HAP-1 (cell line): ENCODE measurements around the gene SH3GL2.

Source experiments
- DNase-seq, 2 experiments: peaks; one replicate each; pipeline ENCODE4 v3.0.0-alpha.2; 2016 to 2020; ENCODE audit warnings: low spot score in 2 of 2
- H3K27me3 ChIP-seq: fragments of 250-450 bp; sonication (Bioruptor Pico); 2 replicates; pipeline ENCODE4 v1.5.1; 2020; ENCODE audit warnings: low read depth, mild to moderate bottlenecking, moderate library complexity
- H3K36me3 ChIP-seq: fragments of 250-450 bp; sonication (Bioruptor Pico); replicated peaks from 2 replicates; pipeline ENCODE4 v1.5.1; 2020; ENCODE audit warnings: mild to moderate bottlenecking
- H3K4me1 ChIP-seq: fragments of 250-450 bp; sonication (Bioruptor Pico); 2 replicates; pipeline ENCODE4 v1.5.1; 2020; ENCODE audit warnings: mild to moderate bottlenecking
- H3K4me3 ChIP-seq: fragments of 250-450 bp; sonication (Bioruptor Pico); 2 replicates; pipeline ENCODE4 v1.5.1; 2020; ENCODE audit warnings: mild to moderate bottlenecking, moderate library complexity
- H3K9me3 ChIP-seq: fragments of 250-450 bp; sonication (Bioruptor Pico); 2 replicates; pipeline ENCODE4 v1.5.1; 2020; ENCODE audit warnings: mild to moderate bottlenecking, moderate library complexity
- in situ Hi-C: fragments of 300-500 bp; cut with MboI; formaldehyde crosslinking; loops from 3 replicates; pipeline ENCODE4 v1.14.3; 2020; ENCODE audit warnings: low sequenced_read_pairs, inconsistent platforms, mixed read lengths

Gene SH3GL2

DNA sequence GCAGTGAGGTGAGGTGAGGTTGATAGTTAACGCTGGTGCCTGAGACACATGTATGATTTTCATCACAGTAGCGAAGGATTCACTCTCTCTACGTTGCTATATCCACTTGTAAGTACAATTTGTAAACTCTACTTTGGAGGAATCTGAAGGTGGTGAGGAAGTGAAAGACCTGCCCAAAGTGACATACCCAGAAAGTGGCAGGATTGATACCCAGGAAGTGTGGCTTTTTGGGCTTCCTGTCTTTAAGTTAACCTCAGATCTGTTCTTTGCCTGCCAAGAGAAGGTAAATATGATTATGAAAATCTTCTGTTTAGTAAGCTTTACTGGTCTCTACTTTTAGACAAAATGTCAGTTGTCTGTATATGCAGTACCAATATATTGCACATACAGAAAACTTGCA is 143.1 kb downstream of the SH3GL2 start:
- H3K4me3 ChIP-seq: no peak overlapping the region
- H3K27me3 ChIP-seq: no peaks in the 10 kb centered on the region
- in situ Hi-C loops: no loop called here
- no peaks in the 10 kb centered on the region for H3K36me3 ChIP-seq
- H3K4me1 ChIP-seq: no peaks in the 10 kb centered on the region
- DNase-seq: no peak
- no peaks in the 10 kb centered on the region for H3K9me3 ChIP-seq

DNA sequence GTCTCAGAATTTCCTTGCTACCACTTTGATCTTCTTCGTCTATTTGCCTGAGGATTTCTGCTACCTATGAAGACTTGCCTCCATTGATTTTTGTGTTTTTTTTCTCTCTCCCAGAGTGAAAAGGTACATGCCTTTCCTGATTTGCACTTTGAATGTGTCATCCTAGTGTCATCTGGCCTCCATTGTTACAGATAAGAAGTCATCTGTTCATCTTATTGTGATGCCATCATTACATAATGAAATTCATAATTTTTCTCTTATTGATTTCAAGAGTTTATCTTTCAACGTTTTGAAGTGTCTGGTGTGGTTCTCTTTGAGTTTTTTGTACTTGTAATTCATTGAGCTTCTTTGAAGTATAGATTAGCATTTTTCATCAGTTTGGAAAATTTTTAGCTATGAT is 144.8 kb downstream of the SH3GL2 start:
- H3K27me3 ChIP-seq: no peaks in the 10 kb centered on the region
- in situ Hi-C loops: no loop called here
- no peak overlapping the region for H3K4me3 ChIP-seq
- no peaks in the 10 kb centered on the region for H3K36me3 ChIP-seq
- DNase-seq: no peak
- H3K4me1 ChIP-seq: no peaks in the 10 kb centered on the region
- H3K9me3 ChIP-seq: no peaks in the 10 kb centered on the region

DNA sequence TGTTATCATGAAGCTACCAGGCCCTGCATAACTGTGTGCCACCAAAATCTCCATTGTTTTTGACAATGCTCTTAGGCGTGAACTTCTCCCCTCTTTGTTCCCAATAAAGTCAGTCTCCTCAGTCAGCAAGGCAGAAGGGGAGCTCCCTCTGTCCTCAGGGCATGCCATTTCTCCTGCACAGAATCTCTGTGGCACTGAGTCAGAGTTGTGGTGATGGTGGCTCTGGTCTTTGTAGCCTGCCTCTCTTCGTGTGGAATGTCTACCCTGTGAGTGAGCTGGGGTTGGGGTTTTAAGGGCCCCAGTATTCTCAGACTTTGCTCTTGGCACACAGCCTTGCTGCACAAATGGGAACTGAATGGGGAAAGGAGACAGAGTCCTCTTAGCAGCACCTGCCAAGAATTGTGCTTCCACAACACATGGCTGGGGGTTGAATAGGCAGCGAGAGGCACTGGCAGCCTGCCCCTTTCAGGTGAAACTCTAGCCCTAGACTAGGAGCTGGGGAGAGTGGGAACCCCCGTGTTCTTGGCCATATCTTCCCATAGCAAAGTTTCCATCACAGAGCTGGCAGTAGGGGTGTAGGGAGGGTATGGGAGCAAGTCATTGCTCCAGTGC is 146.6 kb downstream of the SH3GL2 start:
- in situ Hi-C loops: no loop called here

DNA sequence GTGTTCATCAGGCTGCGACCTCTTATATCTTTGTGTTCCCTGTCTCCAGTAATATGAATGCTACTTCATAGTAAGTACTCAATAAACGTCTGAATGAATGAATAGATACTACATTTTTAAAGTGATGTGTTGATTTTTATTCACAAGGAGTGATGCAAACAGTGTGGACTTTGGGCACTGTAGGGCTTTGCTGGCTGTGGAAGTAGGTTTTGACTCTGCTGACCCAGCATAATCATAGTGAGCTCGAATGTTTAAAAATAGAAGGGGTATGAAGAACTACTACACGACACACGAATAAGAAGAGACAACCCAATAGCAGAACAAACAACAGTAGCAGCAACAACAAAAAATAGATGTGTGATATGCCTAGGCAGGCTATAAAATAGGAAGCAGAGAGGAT is 147.4 kb downstream of the SH3GL2 start:
- Histone ChIP-seq H3K4me3 (no peak overlapping the region), H3K36me3 (no peaks in the 10 kb centered on the region), H3K27me3 (no peaks in the 10 kb centered on the region), H3K9me3 (no peaks in the 10 kb centered on the region), H3K4me1 (no peaks in the 10 kb centered on the region)
- in situ Hi-C loops: no loop called here
- no peak for DNase-seq

More for the DNA sequence above, 146.6 kb downstream of the SH3GL2 start:
- Histone ChIP-seq H3K27me3 (no peaks in the 10 kb centered on the region), H3K4me3 (no peak overlapping the region), H3K9me3 (no peaks in the 10 kb centered on the region), H3K36me3 (no peaks in the 10 kb centered on the region), H3K4me1 (no peaks in the 10 kb centered on the region)
- DNase-seq: no peak

DNA sequence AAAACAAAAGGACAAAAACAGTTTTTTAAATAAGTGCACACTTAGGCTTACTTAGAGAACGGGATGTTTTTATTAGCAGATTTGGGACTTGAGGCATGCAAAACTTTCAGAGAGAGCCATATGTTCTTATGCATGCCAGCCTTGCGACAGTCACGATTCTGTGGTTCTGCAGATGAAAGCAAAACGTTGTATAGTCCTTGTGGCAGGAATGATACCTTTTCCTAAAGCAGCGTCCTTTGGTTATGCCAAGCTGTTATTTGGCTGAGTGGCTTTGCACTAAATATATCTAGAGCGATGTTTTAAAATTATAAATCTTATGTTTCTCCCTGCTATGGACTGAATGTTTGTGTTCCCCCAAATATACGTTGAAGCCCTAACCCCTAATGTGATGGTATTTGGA is 152.0 kb downstream of the SH3GL2 start:
- in situ Hi-C loops: no loop called here
- no peaks in the 10 kb centered on the region for H3K9me3 ChIP-seq
- no peak overlapping the region for H3K4me3 ChIP-seq

DNA sequence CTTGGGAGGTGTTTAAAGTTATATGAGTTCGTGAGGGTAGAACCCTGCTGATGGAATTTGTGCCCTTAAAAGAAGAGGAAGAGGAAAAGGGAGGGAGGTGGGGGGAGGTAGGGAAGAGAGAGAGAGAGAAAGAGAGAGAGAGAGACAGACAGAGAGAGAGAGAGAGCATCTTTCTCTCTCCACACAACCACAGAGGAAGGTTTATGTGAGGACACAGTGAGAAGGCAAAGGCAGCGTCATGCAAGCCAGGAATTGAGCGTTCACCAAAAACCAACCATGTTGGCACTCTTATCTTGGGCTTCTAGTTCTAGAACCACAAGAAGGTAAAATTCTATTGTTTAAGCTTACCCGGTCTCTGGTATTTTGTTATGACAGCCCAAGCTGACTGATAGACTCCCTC is 152.4 kb downstream of the SH3GL2 start:
- H3K36me3 ChIP-seq: no peaks in the 10 kb centered on the region
- in situ Hi-C loops: no loop called here
- no peaks in the 10 kb centered on the region for H3K4me1 ChIP-seq
- no peaks in the 10 kb centered on the region for H3K27me3 ChIP-seq
- H3K4me3 ChIP-seq: no peak overlapping the region
- no peaks in the 10 kb centered on the region for H3K9me3 ChIP-seq
- no peak for DNase-seq

More for the DNA sequence above, 152.0 kb downstream of the SH3GL2 start:
- no peak for DNase-seq
- no peaks in the 10 kb centered on the region for H3K36me3 ChIP-seq
- H3K4me1 ChIP-seq: no peaks in the 10 kb centered on the region
- H3K27me3 ChIP-seq: no peaks in the 10 kb centered on the region

DNA sequence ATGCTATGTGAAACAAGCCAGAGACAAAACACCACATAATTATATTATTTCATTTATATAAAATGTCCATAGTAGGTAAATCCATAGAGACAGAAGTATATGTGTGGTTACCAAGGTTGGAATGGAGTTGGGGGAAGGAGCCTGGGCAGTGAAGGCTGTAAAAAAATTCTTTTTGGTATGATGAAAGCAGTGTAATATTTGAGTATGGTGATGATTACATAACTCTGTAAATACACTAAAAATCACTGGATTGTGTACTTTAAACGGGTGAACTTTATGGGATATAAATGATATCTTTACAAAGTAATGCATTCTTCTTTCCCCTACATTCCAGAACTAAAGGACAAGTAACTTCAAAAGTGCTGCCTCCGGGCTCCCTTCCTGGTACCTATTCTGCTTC is 155.8 kb downstream of the SH3GL2 start:
- DNase-seq: no peak
- Histone ChIP-seq H3K4me1 (no peaks in the 10 kb centered on the region), H3K9me3 (no peaks in the 10 kb centered on the region), H3K4me3 (no peak overlapping the region), H3K36me3 (no peaks in the 10 kb centered on the region), H3K27me3 (no peaks in the 10 kb centered on the region)
- in situ Hi-C loops: no loop called here

DNA sequence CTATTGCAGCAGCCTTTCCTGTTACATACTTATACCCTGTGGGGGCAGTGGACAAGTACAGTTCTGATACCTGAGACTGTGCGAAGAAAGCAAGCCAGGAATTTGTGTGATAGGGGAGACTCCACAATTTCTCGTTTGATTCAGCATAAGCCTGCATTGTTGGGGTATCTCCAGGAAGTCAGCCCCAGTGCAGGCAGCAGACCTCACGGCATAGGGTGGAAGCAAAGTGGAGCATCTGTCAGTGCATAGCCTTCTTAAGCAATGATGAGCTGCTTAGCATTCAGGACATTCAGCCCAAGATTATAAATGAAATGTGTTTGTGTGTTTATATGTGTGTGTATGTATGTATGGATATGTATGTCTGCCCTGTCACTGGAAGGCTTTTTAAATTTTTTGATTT is 157.0 kb downstream of the SH3GL2 start:
- in situ Hi-C loops: no loop called here
- Histone ChIP-seq H3K27me3 (no peaks in the 10 kb centered on the region), H3K4me3 (no peak overlapping the region), H3K9me3 (no peaks in the 10 kb centered on the region), H3K36me3 (no peaks in the 10 kb centered on the region), H3K4me1 (no peaks in the 10 kb centered on the region)
- DNase-seq: no peak

DNA sequence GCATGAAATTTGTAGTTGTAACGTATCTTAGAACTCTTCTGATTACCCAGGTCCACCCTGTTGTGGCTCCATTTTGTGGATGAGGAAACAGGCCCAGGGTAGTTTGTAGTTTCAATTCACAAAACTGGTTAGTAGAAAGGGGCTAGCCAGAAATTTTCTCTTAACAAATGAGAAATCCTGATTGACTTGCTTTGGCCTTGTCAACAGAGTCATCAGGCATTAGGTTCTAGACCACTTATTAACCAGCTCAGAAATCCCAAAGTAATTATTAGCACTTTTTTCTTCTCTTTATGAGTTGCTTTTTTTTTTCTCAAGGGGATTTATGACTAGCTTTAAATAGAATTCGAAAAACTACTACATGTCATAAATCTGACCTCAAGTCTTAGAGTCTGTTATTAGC is 160.2 kb downstream of the SH3GL2 start:
- Histone ChIP-seq H3K4me3 (no peak overlapping the region), H3K9me3 (no peaks in the 10 kb centered on the region), H3K27me3 (peaks cover 5% of the 10 kb centered on the region; the same call in 1 of the 2 replicates), H3K36me3 (no peaks in the 10 kb centered on the region), H3K4me1 (no peaks in the 10 kb centered on the region)
- DNase-seq: no peak
- in situ Hi-C loops: no loop called here

DNA sequence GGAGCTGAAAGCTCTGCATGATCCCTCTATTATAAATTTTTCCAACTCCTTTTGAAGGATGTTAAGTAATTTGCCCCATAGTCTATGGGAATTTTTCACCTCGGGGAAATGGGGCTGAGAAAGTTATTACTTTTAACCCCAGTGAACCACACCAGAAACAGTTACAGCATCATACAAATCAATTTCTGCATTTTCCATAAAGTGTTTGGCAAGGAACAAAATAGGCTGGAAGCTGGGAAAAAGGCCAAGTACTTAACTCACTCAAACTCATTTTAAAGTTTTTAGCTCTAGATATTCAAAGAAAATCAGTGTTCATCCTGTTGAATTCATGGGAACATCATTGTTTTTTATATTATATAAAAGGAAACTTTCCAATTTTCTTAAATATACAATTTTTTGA is 160.9 kb downstream of the SH3GL2 start:
- Histone ChIP-seq H3K36me3 (no peaks in the 10 kb centered on the region), H3K4me3 (no peak overlapping the region), H3K27me3 (peaks cover 5% of the 10 kb centered on the region; the same call in 1 of the 2 replicates), H3K9me3 (no peaks in the 10 kb centered on the region), H3K4me1 (no peaks in the 10 kb centered on the region)
- in situ Hi-C loops: no loop called here
- DNase-seq: no peak

DNA sequence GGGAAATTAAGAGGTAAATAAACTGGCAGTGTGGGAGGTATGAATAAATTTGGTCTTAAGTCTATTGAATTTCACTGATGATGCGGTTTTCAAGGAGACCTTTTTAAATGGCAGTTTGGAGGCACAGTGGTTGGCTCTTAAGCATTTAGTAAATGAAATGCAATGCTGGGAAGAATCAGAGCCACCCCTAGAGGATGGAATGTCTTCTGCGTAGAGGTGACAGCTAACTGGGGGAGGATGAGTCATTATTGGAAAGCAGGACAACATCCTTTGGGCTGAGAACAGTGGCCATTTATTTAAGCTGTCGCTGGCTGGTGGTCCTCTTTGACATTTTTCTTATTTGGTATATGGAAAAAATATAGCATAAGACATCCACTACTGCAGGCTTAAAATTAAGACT is 163.2 kb downstream of the SH3GL2 start:
- no peak for DNase-seq
- no peaks in the 10 kb centered on the region for H3K4me1 ChIP-seq
- no peak overlapping the region for H3K4me3 ChIP-seq
- in situ Hi-C loops: no loop called here
- H3K27me3 ChIP-seq: peaks cover 5% of the 10 kb centered on the region; the same call in 1 of the 2 replicates
- H3K9me3 ChIP-seq: no peaks in the 10 kb centered on the region
- no peaks in the 10 kb centered on the region for H3K36me3 ChIP-seq

DNA sequence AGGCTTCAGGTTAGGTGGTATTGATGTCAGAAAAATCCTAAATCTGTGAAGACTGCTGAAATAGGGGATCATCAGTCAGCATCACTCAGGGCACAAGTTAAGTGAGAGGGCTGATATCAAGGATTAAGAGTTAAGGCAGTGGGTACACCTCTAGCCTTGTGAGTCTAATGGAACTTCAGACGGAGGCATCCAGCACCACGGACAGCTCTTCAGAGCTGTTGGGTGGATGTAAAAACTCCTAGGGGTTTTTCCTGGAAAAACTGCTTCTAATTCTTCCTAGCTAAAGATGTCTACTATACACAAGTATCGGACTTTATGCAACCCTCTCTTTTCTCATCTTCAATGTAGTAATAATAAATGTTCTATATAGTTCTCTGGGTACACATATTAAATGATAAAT is 165.9 kb downstream of the SH3GL2 start:
- peak in 1 of 2 experiments; percentile 21 for DNase-seq
- in situ Hi-C loops: no loop called here
- no peak overlapping the region for H3K4me3 ChIP-seq

DNA sequence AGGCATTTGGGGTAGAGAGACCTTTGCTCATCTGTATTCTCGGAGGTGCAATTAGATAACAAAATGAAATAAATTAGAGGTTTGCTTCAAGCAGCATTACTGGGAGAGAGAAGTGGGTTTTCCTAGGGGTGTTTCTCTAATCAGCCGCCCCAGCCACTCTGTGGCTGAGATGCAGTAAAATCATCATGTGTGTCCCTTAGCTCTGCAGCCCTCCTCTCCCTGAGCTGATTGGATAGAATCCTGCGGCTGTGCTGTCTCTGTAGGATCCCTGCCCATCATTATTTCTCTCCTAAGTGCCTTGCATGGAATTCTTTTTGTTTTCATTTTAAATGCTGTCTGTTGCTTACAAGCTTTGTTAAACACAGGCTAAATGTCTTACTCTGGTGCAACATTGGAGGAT is 171.4 kb downstream of the SH3GL2 start:
- no peak for DNase-seq
- Histone ChIP-seq H3K4me3 (no peak overlapping the region), H3K4me1 (no peaks in the 10 kb centered on the region), H3K9me3 (no peaks in the 10 kb centered on the region), H3K27me3 (no peaks in the 10 kb centered on the region), H3K36me3 (no peaks in the 10 kb centered on the region)
- in situ Hi-C loops: no loop called here

More for the DNA sequence above, 165.9 kb downstream of the SH3GL2 start:
- H3K27me3 ChIP-seq: peaks cover 5% of the 10 kb centered on the region; the same call in 1 of the 2 replicates
- H3K4me1 ChIP-seq: no peaks in the 10 kb centered on the region
- no peaks in the 10 kb centered on the region for H3K9me3 ChIP-seq
- no peaks in the 10 kb centered on the region for H3K36me3 ChIP-seq

DNA sequence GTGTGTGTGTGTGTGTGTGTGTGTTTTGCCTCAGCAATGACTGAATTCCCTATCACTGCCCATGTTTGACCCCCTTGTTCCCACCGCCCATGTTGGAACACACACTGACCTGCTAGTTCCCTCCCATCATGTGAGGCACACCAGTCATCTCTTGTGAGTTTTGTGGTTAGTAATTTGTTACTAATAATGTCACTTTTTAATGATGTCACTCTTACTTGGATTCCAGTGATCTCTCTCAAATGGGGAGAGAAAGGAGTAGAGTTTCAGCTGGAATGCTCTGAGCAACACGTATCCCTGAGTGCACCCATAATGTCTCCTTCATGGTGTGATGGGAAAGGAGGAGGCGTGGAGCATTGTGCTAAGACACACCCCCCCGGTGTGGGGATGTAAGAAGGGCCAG is 172.6 kb downstream of the SH3GL2 start:
- Histone ChIP-seq H3K36me3 (no peaks in the 10 kb centered on the region), H3K4me3 (no peak overlapping the region), H3K27me3 (no peaks in the 10 kb centered on the region), H3K4me1 (no peaks in the 10 kb centered on the region), H3K9me3 (no peaks in the 10 kb centered on the region)
- DNase-seq: no peak
- in situ Hi-C loops: no loop called here

DNA sequence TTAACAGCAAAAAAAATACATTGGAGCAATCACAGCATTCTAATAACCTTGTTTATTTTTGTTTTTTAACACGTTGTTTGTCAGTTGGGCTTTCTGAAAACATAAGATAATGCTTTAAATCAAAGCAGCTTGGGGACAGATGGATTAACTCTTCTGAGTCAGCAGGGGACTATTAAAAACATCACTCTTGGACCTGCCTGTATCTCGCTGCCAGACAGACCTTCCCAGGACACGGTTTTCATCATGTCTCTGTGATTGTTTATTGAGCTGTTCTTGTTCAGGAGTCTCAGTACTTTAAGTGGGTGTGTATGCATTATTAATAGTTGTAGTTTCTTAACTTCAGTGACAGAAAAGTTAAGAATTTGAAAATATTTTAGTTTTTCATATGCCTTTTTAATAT is 173.2 kb downstream of the SH3GL2 start:
- Histone ChIP-seq H3K27me3 (no peaks in the 10 kb centered on the region), H3K36me3 (no peaks in the 10 kb centered on the region), H3K4me3 (no peak overlapping the region), H3K4me1 (no peaks in the 10 kb centered on the region), H3K9me3 (no peaks in the 10 kb centered on the region)
- in situ Hi-C loops: no loop called here
- no peak for DNase-seq
